Measurements from ENCODE around the gene BOK.
"Not testable (repeated sequence)": the region's sequence is repeated elsewhere in the genome, so short reads cannot be mapped to it uniquely, and the experiment has no call there.

The BOK gene

GRCh38 chr2:241567776-241568175 is 9.2 kb downstream of the BOK start:
- Histone ChIP-seq H3K9ac (ENCODE audit: low read depth, low read length) (no peak overlapping the region), H3K4me1 (ENCODE audit: insufficient read depth, low read length) (peaks cover 5% of the 10 kb centered on the region; the same call in 1 of the 2 replicates), H3K36me3 (ENCODE audit: insufficient read depth, low read length) (no peaks in the 10 kb centered on the region; the same call in 1 of the 2 replicates), H3K9me3 (ENCODE audit: control insufficient read depth, insufficient read depth, low read length) (no peaks in the 10 kb centered on the region)

- Histone ChIP-seq H3K4me1 (ENCODE audit: insufficient read depth, low read length) (peaks cover 5% of the 10 kb centered on the region; the same call in 1 of the 2 replicates), H3K9me3 (ENCODE audit: control insufficient read depth, insufficient read depth, low read length) (no peaks in the 10 kb centered on the region), H3K9ac (ENCODE audit: low read depth, low read length) (no peak overlapping the region), H3K36me3 (ENCODE audit: insufficient read depth, low read length) (no peaks in the 10 kb centered on the region; the same call in 1 of the 2 replicates)
Measured at GRCh38 chr2:241568726-241569125, 10.2 kb downstream of the BOK start.

- H3K9me3 ChIP-seq (ENCODE audit: control insufficient read depth, insufficient read depth, low read length): no peaks in the 10 kb centered on the region
- H3K36me3 ChIP-seq (ENCODE audit: insufficient read depth, low read length): no peaks in the 10 kb centered on the region; the same call in 1 of the 2 replicates
- H3K9ac ChIP-seq (ENCODE audit: low read depth, low read length): no peak overlapping the region
- H3K4me1 ChIP-seq (ENCODE audit: insufficient read depth, low read length): peaks cover 5% of the 10 kb centered on the region; the same call in 1 of the 2 replicates
Measured at GRCh38 chr2:241569831-241570281, 11.3 kb downstream of the BOK start.

GRCh38 chr2:241570961-241571581 is 12.5 kb downstream of the BOK start:
- H3K9me3 ChIP-seq (ENCODE audit: control insufficient read depth, insufficient read depth, low read length): no peaks in the 10 kb centered on the region
- no peaks in the 10 kb centered on the region; the same call in 1 of the 2 replicates for H3K36me3 ChIP-seq (ENCODE audit: insufficient read depth, low read length)
- H3K9ac ChIP-seq (ENCODE audit: low read depth, low read length): no peak overlapping the region
- no peaks in the 10 kb centered on the region for H3K4me1 ChIP-seq (ENCODE audit: insufficient read depth, low read length)

- Histone ChIP-seq H3K9ac (ENCODE audit: low read depth, low read length) (no peak overlapping the region), H3K9me3 (ENCODE audit: control insufficient read depth, insufficient read depth, low read length) (no peaks in the 10 kb centered on the region), H3K36me3 (ENCODE audit: insufficient read depth, low read length) (no peaks in the 10 kb centered on the region; the same call in 1 of the 2 replicates), H3K4me1 (ENCODE audit: insufficient read depth, low read length) (no peaks in the 10 kb centered on the region)
Measured at GRCh38 chr2:241571821-241572620, 13.5 kb downstream of the BOK start.

- not testable (repeated sequence) for H3K9ac ChIP-seq (ENCODE audit: low read depth, low read length); H3K36me3 ChIP-seq (ENCODE audit: insufficient read depth, low read length); H3K9me3 ChIP-seq (ENCODE audit: control insufficient read depth, insufficient read depth, low read length); H3K4me1 ChIP-seq (ENCODE audit: insufficient read depth, low read length)
Measured at GRCh38 chr2:241572915-241573651, 14.5 kb downstream of the BOK start.

GRCh38 chr2:241573741-241574140 is 15.2 kb downstream of the BOK start:
- no peaks in the 10 kb centered on the region for H3K4me1 ChIP-seq (ENCODE audit: insufficient read depth, low read length)
- H3K9ac ChIP-seq (ENCODE audit: low read depth, low read length): no peak overlapping the region
- 0 out of 2 replicates have a peak, but pooled peaks cover 3% of the 10 kb centered on the region for H3K9me3 ChIP-seq (ENCODE audit: control insufficient read depth, insufficient read depth, low read length)
- H3K36me3 ChIP-seq (ENCODE audit: insufficient read depth, low read length): no peaks in the 10 kb centered on the region; the same call in 1 of the 2 replicates

GRCh38 chr2:241574911-241575623 is 16.5 kb downstream of the BOK start:
- H3K36me3 ChIP-seq (ENCODE audit: insufficient read depth, low read length): no peaks in the 10 kb centered on the region; the same call in 1 of the 2 replicates
- no peak overlapping the region for H3K9ac ChIP-seq (ENCODE audit: low read depth, low read length)
- H3K4me1 ChIP-seq (ENCODE audit: insufficient read depth, low read length): no peaks in the 10 kb centered on the region
- H3K9me3 ChIP-seq (ENCODE audit: control insufficient read depth, insufficient read depth, low read length): peaks cover 3% of the 10 kb centered on the region; the same call in 1 of the 2 replicates

- peaks cover 3% of the 10 kb centered on the region; the same call in 1 of the 2 replicates for H3K9me3 ChIP-seq (ENCODE audit: control insufficient read depth, insufficient read depth, low read length)
- H3K9ac ChIP-seq (ENCODE audit: low read depth, low read length): no peak overlapping the region
- no peaks in the 10 kb centered on the region; the same call in 1 of the 2 replicates for H3K36me3 ChIP-seq (ENCODE audit: insufficient read depth, low read length)
- H3K4me1 ChIP-seq (ENCODE audit: insufficient read depth, low read length): no peaks in the 10 kb centered on the region
Measured at GRCh38 chr2:241575624-241576292, 17.2 kb downstream of the BOK start.

- no peaks in the 10 kb centered on the region; the same call in 1 of the 2 replicates for H3K36me3 ChIP-seq (ENCODE audit: insufficient read depth, low read length)
- peaks cover 3% of the 10 kb centered on the region; the same call in 1 of the 2 replicates for H3K9me3 ChIP-seq (ENCODE audit: control insufficient read depth, insufficient read depth, low read length)
- no peak overlapping the region for H3K9ac ChIP-seq (ENCODE audit: low read depth, low read length)
- no peaks in the 10 kb centered on the region for H3K4me1 ChIP-seq (ENCODE audit: insufficient read depth, low read length)
Measured at GRCh38 chr2:241576293-241576654, 17.7 kb downstream of the BOK start.

GRCh38 chr2:241577413-241578122 is 19.0 kb downstream of the BOK start:
- no peak overlapping the region for H3K9ac ChIP-seq (ENCODE audit: low read depth, low read length)
- H3K36me3 ChIP-seq (ENCODE audit: insufficient read depth, low read length): no peaks in the 10 kb centered on the region
- H3K4me1 ChIP-seq (ENCODE audit: insufficient read depth, low read length): no peaks in the 10 kb centered on the region
- peaks cover 3% of the 10 kb centered on the region; the same call in 1 of the 2 replicates for H3K9me3 ChIP-seq (ENCODE audit: control insufficient read depth, insufficient read depth, low read length)

- peaks cover 6% of the 10 kb centered on the region for H3K36me3 ChIP-seq (ENCODE audit: insufficient read depth, low read length)
- H3K4me1 ChIP-seq (ENCODE audit: insufficient read depth, low read length): no peaks in the 10 kb centered on the region
- no peak overlapping the region for H3K9ac ChIP-seq (ENCODE audit: low read depth, low read length)
- H3K9me3 ChIP-seq (ENCODE audit: control insufficient read depth, insufficient read depth, low read length): peaks cover 8% of the 10 kb centered on the region; the same call in 1 of the 2 replicates
Measured at GRCh38 chr2:241579281-241579680, 20.7 kb downstream of the BOK start.

- no peak overlapping the region for H3K9ac ChIP-seq (ENCODE audit: low read depth, low read length)
- peaks cover 21% of the 10 kb centered on the region for H3K9me3 ChIP-seq (ENCODE audit: control insufficient read depth, insufficient read depth, low read length)
- H3K4me1 ChIP-seq (ENCODE audit: insufficient read depth, low read length): no peaks in the 10 kb centered on the region
- peaks cover 8% of the 10 kb centered on the region for H3K36me3 ChIP-seq (ENCODE audit: insufficient read depth, low read length)
Measured at GRCh38 chr2:241582328-241582727, 23.8 kb downstream of the BOK start.
